HepG2 (cell line): ENCODE measurements around the gene ACAP1. TPM values are rescaled to one million over a fixed set of nuclear protein-coding genes. Genes with fewer than 3 reads are reported as not detected.

ENCODE experiments used
- AHR ChIP-seq: IDR thresholded peaks from 2 replicates; pipeline ENCODE4 v1.6.1; 2018; ENCODE audit warnings: missing genetic modification reagents, missing compliant biosample characterization
- DPF2 ChIP-seq: sonication (generic); formaldehyde crosslinking; IDR thresholded peaks from 2 replicates; pipeline ENCODE4 v1.4.0; 2020; ENCODE audit warnings: mild to moderate bottlenecking, low read depth, missing genetic modification reagents, borderline replicate concordance
- ETV5 ChIP-seq: IDR thresholded peaks from 2 replicates; pipeline ENCODE4 v1.6.1; 2018; ENCODE audit warnings: missing biosample characterization, missing genetic modification reagents, inconsistent platforms, borderline replicate concordance
- HDAC1 ChIP-seq: sonication (generic); formaldehyde crosslinking; IDR thresholded peaks from 2 replicates; pipeline ENCODE4 v1.5.1; 2020; ENCODE audit warnings: mild to moderate bottlenecking, missing genetic modification reagents
- HOXA3 ChIP-seq: sonication (generic); formaldehyde crosslinking; IDR thresholded peaks from 2 replicates; pipeline ENCODE4 v1.5.0; 2020; ENCODE audit warnings: missing genetic modification reagents
- KDM2A ChIP-seq: sonication (generic); formaldehyde crosslinking; IDR thresholded peaks from 2 replicates; pipeline ENCODE4 v1.4.0; 2020; ENCODE audit warnings: low read depth, missing genetic modification reagents, borderline replicate concordance
- LCORL ChIP-seq, 2 experiments: fragments of 450-650 bp in 1 of 2; sonication (generic) in 1 of 2; formaldehyde crosslinking in 1 of 2; IDR thresholded peaks; 2 replicates each; pipeline versions ENCODE4 v1.5.0 to v1.6.1; 2017 to 2020; ENCODE audit warnings: antibody characterized with exemption in 1 of 2, missing genetic modification reagents in 1 of 2
- NCOA2 ChIP-seq: sonication (generic); formaldehyde crosslinking; IDR thresholded peaks from 2 replicates; pipeline ENCODE4 v1.8.0; 2022; ENCODE audit warnings: inconsistent platforms
- SIN3A ChIP-seq: IDR thresholded peaks from 2 replicates; pipeline ENCODE4 v1.6.1; 2011; ENCODE audit warnings: low read depth, mild to moderate bottlenecking, control low read depth, low read length, borderline replicate concordance
- SMYD3 ChIP-seq: sonication (generic); formaldehyde crosslinking; IDR thresholded peaks from 2 replicates; pipeline ENCODE4 v1.8.1; 2023; ENCODE audit warnings: mild to moderate bottlenecking, missing genetic modification reagents
- STAG1 ChIP-seq: sonication (generic); formaldehyde crosslinking; IDR thresholded peaks from 2 replicates; pipeline ENCODE4 v1.4.0; 2020; ENCODE audit warnings: missing genetic modification reagents
- SUZ12 ChIP-seq: fragments of 150-350 bp; IDR thresholded peaks from 2 replicates; pipeline ENCODE4 v1.6.1; 2014; ENCODE audit warnings: low read depth, low read length
- THAP11 ChIP-seq: IDR thresholded peaks from 2 replicates; pipeline ENCODE4 v1.6.1; 2016; ENCODE audit warnings: missing biosample characterization, missing genetic modification reagents
- ZBTB33 ChIP-seq: sonication (generic); formaldehyde crosslinking; IDR thresholded peaks from 2 replicates; pipeline ENCODE4 v1.4.0; 2020; ENCODE audit warnings: missing genetic modification reagents
- ZBTB7B ChIP-seq: sonication (generic); formaldehyde crosslinking; IDR thresholded peaks from 2 replicates; pipeline ENCODE4 v1.4.0; 2020; ENCODE audit warnings: missing genetic modification reagents
- ZBTB8A ChIP-seq: sonication (generic); formaldehyde crosslinking; IDR thresholded peaks from 2 replicates; pipeline ENCODE4 v1.4.0; 2020; ENCODE audit warnings: mild to moderate bottlenecking, low read depth, missing genetic modification reagents, borderline replicate concordance
- ZMAT5 ChIP-seq: sonication (generic); formaldehyde crosslinking; IDR thresholded peaks from 2 replicates; pipeline ENCODE4 v1.5.0; 2020; ENCODE audit warnings: mild to moderate bottlenecking, low read depth, missing genetic modification reagents, borderline replicate concordance
- ZNF12 ChIP-seq: sonication (generic); formaldehyde crosslinking; IDR thresholded peaks from 2 replicates; pipeline ENCODE4 v1.5.0; 2020; ENCODE audit warnings: missing genetic modification reagents
- ZNF276 ChIP-seq: sonication (generic); formaldehyde crosslinking; IDR thresholded peaks from 2 replicates; pipeline ENCODE4 v1.4.0; 2020; ENCODE audit warnings: mild to moderate bottlenecking, low read depth, missing genetic modification reagents
- ZNF441 ChIP-seq: sonication (generic); formaldehyde crosslinking; IDR thresholded peaks from 2 replicates; pipeline ENCODE4 v1.7.0; 2021; ENCODE audit warnings: missing genetic modification reagents, borderline replicate concordance
- ZNF574 ChIP-seq: sonication (generic); formaldehyde crosslinking; IDR thresholded peaks from 2 replicates; pipeline ENCODE4 v1.4.0; 2020; ENCODE audit warnings: missing genetic modification reagents
- ZNF746 ChIP-seq: sonication (generic); formaldehyde crosslinking; IDR thresholded peaks from 2 replicates; pipeline ENCODE4 v1.8.0; 2022; ENCODE audit warnings: mild to moderate bottlenecking, missing genetic modification reagents
- ZNF792 ChIP-seq: IDR thresholded peaks from 2 replicates; pipeline ENCODE4 v1.6.1; 2016
- ZSCAN25 ChIP-seq: sonication (generic); formaldehyde crosslinking; IDR thresholded peaks from 2 replicates; pipeline ENCODE4 v1.8.0; 2022; ENCODE audit warnings: mild to moderate bottlenecking, missing genetic modification reagents
- polyA plus RNA-seq, 8 experiments: library from polyadenylated mRNA; depleted of rRNA in 3 of 8; stranded (reverse) in 7 of 8; unstranded in 1 of 8; fragments of >200 nt; fragmentation: Illumina TruSeq in 4 of 8; extraction: Trizol in 4 of 8; gene quantifications; 2 replicates each; pipeline versions ENCODE4 v1.2.1 to v1.2.3, GENCODE V29; 2011 to 2016; ENCODE audit warnings: low read depth in 4 of 8, missing spikeins in 1 of 8, mixed read lengths in 1 of 8; ENCODE audit not compliant: insufficient read depth in 1 of 8
- total RNA-seq, 5 experiments: library from RNA; depleted of rRNA; stranded (reverse); fragments of >200 nt; fragmentation: Illumina TruSeq; extraction: Trizol; gene quantifications; 2 replicates each; pipeline ENCODE4 v1.2.3, GENCODE V29; 2016; ENCODE audit warnings: low read depth in 1 of 5

Gene ACAP1
- total and polyA plus RNA-seq, 2 of the 13 experiments (the other 11 are each of a cell fraction or from before 2014, with no cell fraction given) = 1.3 to 2.5 TPM

- TF ChIP-seq ZNF276 (CRISPR knock-in tag) = peak; percentile 56; the same call in 1 of the 2 replicates
- no peak for TF ChIP-seq ZNF441 (CRISPR knock-in tag)
- TF ChIP-seq HOXA3 (CRISPR knock-in tag) = peak; percentile 43; the same call in 1 of the 2 replicates
- TF ChIP-seq ZNF746 (CRISPR knock-in tag) = no peak
- peak; percentile 34; the same call in 1 of the 2 replicates for TF ChIP-seq ZBTB33 (CRISPR knock-in tag)
- TF ChIP-seq AHR (CRISPR knock-in tag) = 0 out of 2 replicates have a peak, but pooled peaks have one; percentile 50
- peak; percentile 79 for TF ChIP-seq KDM2A (CRISPR knock-in tag)
- 0 out of 2 replicates have a peak, but pooled peaks have one; percentile 30 for TF ChIP-seq ZNF792 (CRISPR knock-in tag)
- peak; percentile 34; the same call in 1 of the 2 replicates for TF ChIP-seq ETV5 (CRISPR knock-in tag)
- TF ChIP-seq ZBTB7B (CRISPR knock-in tag) = peak; percentile 54; the same call in 1 of the 2 replicates
- TF ChIP-seq SIN3A = no peak
- peak; percentile 19; the same call in 1 of the 2 replicates for TF ChIP-seq NCOA2 (CRISPR knock-in tag)
- no peak for TF ChIP-seq SMYD3 (CRISPR knock-in tag)
- no peak for TF ChIP-seq ZMAT5
- peak; percentile 71; the same call in 1 of the 2 replicates for TF ChIP-seq ZSCAN25 (CRISPR knock-in tag)
- no peak for TF ChIP-seq LCORL (IDR thresholded peaks at IDR 0.05)
- peak; percentile 72 for TF ChIP-seq LCORL (CRISPR knock-in tag; IDR thresholded peaks at IDR 0.05)
- peak; percentile 45; the same call in 1 of the 2 replicates for TF ChIP-seq ZNF574 (CRISPR knock-in tag)
- TF ChIP-seq THAP11 (CRISPR knock-in tag) = peak; percentile 81
- TF ChIP-seq ZBTB8A = no peak
- no peak for TF ChIP-seq SUZ12
- TF ChIP-seq ZNF12 (CRISPR knock-in tag) = no peak
- peak; percentile 95 for TF ChIP-seq STAG1 (CRISPR knock-in tag)
- 0 out of 2 replicates have a peak, but pooled peaks have one; percentile 36 for TF ChIP-seq DPF2 (CRISPR knock-in tag)
- TF ChIP-seq HDAC1 (CRISPR knock-in tag) = peak; percentile 35; the same call in 1 of the 2 replicates
Observed at GRCh38 chr17:7356072-7356549, 19.8 kb downstream of the ACAP1 start (continued).
